Muscle of leg (tissue), 11 donors: ENCODE results near the gene ANTKMT. TPM values are rescaled to one million over a fixed set of nuclear protein-coding genes. Genes with fewer than 3 reads are reported as not detected.
A peak's percentile ranks its signal among the peaks of the same experiment; 100 is the strongest.

Source experiments
- DNase-seq: peaks from one replicate; pipeline ENCODE4 v3.0.0; 2013
- H3K27ac ChIP-seq: one replicate; pipeline ENCODE4 v1.5.1; 2013; ENCODE audit warnings: mild to moderate bottlenecking, low read length, control low read depth
- H3K27me3 ChIP-seq: one replicate; pipeline ENCODE4 v1.6.1; 2013; ENCODE audit warnings: low read length; ENCODE audit not compliant: control insufficient read depth, insufficient read depth
- H3K36me3 ChIP-seq: one replicate; pipeline ENCODE4 v1.6.1; 2013; ENCODE audit warnings: low read length; ENCODE audit not compliant: control insufficient read depth, insufficient read depth
- H3K4me1 ChIP-seq: one replicate; pipeline ENCODE4 v1.6.1; 2013; ENCODE audit warnings: low read length; ENCODE audit not compliant: control insufficient read depth, insufficient read depth
- H3K4me3 ChIP-seq: one replicate; pipeline ENCODE4 v1.5.1; 2013; ENCODE audit warnings: low read length, control low read depth
- H3K9me3 ChIP-seq: replicated peaks from 2 replicates; pipeline ENCODE4 v1.6.1; 2013; ENCODE audit warnings: low read depth, low read length; ENCODE audit not compliant: control insufficient read depth
- WGBS: methylation state at CpG from one replicate; pipeline ENCODE4 v1.1.5; 2013; ENCODE audit warnings: missing lambda C conversion rate; ENCODE audit not compliant: insufficient coverage; 5-methylcytosine and 5-hydroxymethylcytosine counted together
- polyA plus RNA-seq, 8 donors: library from polyadenylated mRNA; unstranded; fragments of 120-200 nt; gene quantifications; one replicate each; pipeline versions ENCODE4 v1.2.1 to v1.2.3, GENCODE V29; 2013; ENCODE audit warnings: inconsistent platforms in 1 of 8, low replicate concordance in 1 of 8; ENCODE audit not compliant: insufficient read length in 8 of 8, insufficient read depth in 1 of 8
- total RNA-seq: library from RNA; stranded (reverse); fragments of 120-200 nt; gene quantifications from one replicate; pipeline ENCODE4 v1.2.4, GENCODE V29; 2013

Gene ANTKMT
- total and polyA plus RNA-seq, 9 donors = 14.1 to 29.8 (median 16.1) TPM

GRCh38 chr16:698911-699671 is 21.9 kb upstream of the ANTKMT start:
- DNase-seq = no peak
- WGBS = 71% methylated on average over 19 of the region's 19 CpGs
- Histone ChIP-seq H3K9me3 (no peaks in the 10 kb centered on the region), H3K27ac (no peak overlapping the region), H3K4me1 (peaks cover 19% of the 10 kb centered on the region), H3K36me3 (no peaks in the 10 kb centered on the region), H3K27me3 (peaks cover 87% of the 10 kb centered on the region), H3K4me3 (no peak overlapping the region)

GRCh38 chr16:700684-701584 is 20.0 kb upstream of the ANTKMT start:
- peak; percentile 43 for DNase-seq
- H3K4me1 ChIP-seq = peaks cover 6% of the 10 kb centered on the region
- no peak overlapping the region for H3K4me3 ChIP-seq
- H3K27ac ChIP-seq = no peak overlapping the region
- WGBS = 4% methylated on average over 65 of the region's 76 CpGs
- no peaks in the 10 kb centered on the region for H3K36me3 ChIP-seq
- H3K9me3 ChIP-seq = no peaks in the 10 kb centered on the region
- H3K27me3 ChIP-seq = peaks cover 81% of the 10 kb centered on the region

GRCh38 chr16:702341-702740 is 18.6 kb upstream of the ANTKMT start:
- Histone ChIP-seq H3K27me3 (peaks cover 85% of the 10 kb centered on the region), H3K36me3 (no peaks in the 10 kb centered on the region), H3K27ac (no peak overlapping the region), H3K9me3 (no peaks in the 10 kb centered on the region), H3K4me3 (no peak overlapping the region), H3K4me1 (peaks cover 16% of the 10 kb centered on the region)
- DNase-seq = no peak
- 87% methylated on average over 19 of the region's 19 CpGs for WGBS

GRCh38 chr16:703406-703805 is 17.5 kb upstream of the ANTKMT start:
- 81% methylated on average over 12 of the region's 12 CpGs for WGBS
- Histone ChIP-seq H3K4me1 (peaks cover 16% of the 10 kb centered on the region), H3K4me3 (no peak overlapping the region), H3K36me3 (no peaks in the 10 kb centered on the region), H3K27ac (no peak overlapping the region), H3K27me3 (peaks cover 88% of the 10 kb centered on the region), H3K9me3 (no peaks in the 10 kb centered on the region)
- DNase-seq = no peak

GRCh38 chr16:704047-704446 is 16.9 kb upstream of the ANTKMT start:
- H3K27me3 ChIP-seq = peaks cover 93% of the 10 kb centered on the region
- no peak overlapping the region for H3K27ac ChIP-seq
- 64% methylated on average over 5 of the region's 7 CpGs for WGBS
- H3K9me3 ChIP-seq = no peaks in the 10 kb centered on the region
- H3K36me3 ChIP-seq = no peaks in the 10 kb centered on the region
- no peak for DNase-seq
- H3K4me1 ChIP-seq = peaks cover 16% of the 10 kb centered on the region
- no peak overlapping the region for H3K4me3 ChIP-seq

GRCh38 chr16:704552-705380 is 16.2 kb upstream of the ANTKMT start:
- H3K9me3 ChIP-seq = no peaks in the 10 kb centered on the region
- WGBS = 8% methylated on average over 35 of the region's 50 CpGs
- no peaks in the 10 kb centered on the region for H3K36me3 ChIP-seq
- H3K4me3 ChIP-seq = no peak overlapping the region
- H3K27ac ChIP-seq = no peak overlapping the region
- peaks cover 92% of the 10 kb centered on the region for H3K27me3 ChIP-seq
- H3K4me1 ChIP-seq = peaks cover 20% of the 10 kb centered on the region
- no peak for DNase-seq

- no peak within 1 kb of the TSS for H3K27ac ChIP-seq
- no peaks in the 10 kb centered on the region for H3K36me3 ChIP-seq
- peaks cover 28% of the 10 kb centered on the region for H3K4me1 ChIP-seq
- H3K9me3 ChIP-seq = no peaks in the 10 kb centered on the region
- peaks cover 93% of the 10 kb centered on the region for H3K27me3 ChIP-seq
- under 1% methylated on average over 104 of the region's 115 CpGs for WGBS
- no peak within 1 kb of the TSS for H3K4me3 ChIP-seq
- DNase-seq = no peak
Observed at GRCh38 chr16:705431-706188, 15.3 kb upstream of the ANTKMT start, which contains the start of gene FBXL16. TSS of gene FBXL16 (minus strand) at chr16:705801. CDS start at chr16:697405, 8,396 bp downstream.

- no peak overlapping the region for H3K4me3 ChIP-seq
Observed at GRCh38 chr16:706189-707061, 14.5 kb upstream of the ANTKMT start.

More at GRCh38 chr16:706189-707061, 14.5 kb upstream of the ANTKMT start:
- Histone ChIP-seq H3K27me3 (peaks cover 93% of the 10 kb centered on the region), H3K36me3 (no peaks in the 10 kb centered on the region), H3K4me1 (peaks cover 30% of the 10 kb centered on the region), H3K27ac (no peak overlapping the region), H3K9me3 (no peaks in the 10 kb centered on the region)
- WGBS = 3% methylated on average over 48 of the region's 49 CpGs
- DNase-seq = no peak
